GM20000 (cell line): ENCODE data around the gene CAMK1D.

ENCODE experiments used
- DNase-seq: peaks from one replicate; pipeline ENCODE4 v3.0.0; 2012; ENCODE audit warnings: low spot score
- TF ChIP-seq, protein P1 (sequence below): IDR thresholded peaks from 2 replicates; pipeline ENCODE4 v1.5.1; 2012; ENCODE audit warnings: mild to moderate bottlenecking, control low read depth; ENCODE audit errors: extremely low read depth, missing control alignments

The CAMK1D gene

DNA sequence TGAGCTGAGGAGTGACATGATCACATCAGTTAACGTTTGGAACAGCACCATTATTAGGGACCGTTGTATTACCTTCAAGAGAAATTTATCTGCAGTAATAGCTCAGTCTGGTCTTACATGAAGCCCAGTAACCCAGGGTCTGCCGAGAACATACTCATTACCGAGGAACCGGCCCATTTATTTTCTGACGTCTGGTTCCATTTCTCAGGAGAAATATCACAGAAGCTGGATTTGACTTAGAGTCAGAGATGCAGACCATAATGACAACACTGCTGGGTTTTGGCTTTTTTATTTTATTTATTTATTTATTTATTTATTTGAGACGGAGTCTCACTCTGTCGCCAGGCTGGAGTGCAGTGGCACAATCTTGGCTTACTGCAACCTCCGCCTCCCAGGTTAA lies 489.0 kb downstream of the CAMK1D start:
- no peak for DNase-seq
- TF ChIP-seq, protein P1, sequence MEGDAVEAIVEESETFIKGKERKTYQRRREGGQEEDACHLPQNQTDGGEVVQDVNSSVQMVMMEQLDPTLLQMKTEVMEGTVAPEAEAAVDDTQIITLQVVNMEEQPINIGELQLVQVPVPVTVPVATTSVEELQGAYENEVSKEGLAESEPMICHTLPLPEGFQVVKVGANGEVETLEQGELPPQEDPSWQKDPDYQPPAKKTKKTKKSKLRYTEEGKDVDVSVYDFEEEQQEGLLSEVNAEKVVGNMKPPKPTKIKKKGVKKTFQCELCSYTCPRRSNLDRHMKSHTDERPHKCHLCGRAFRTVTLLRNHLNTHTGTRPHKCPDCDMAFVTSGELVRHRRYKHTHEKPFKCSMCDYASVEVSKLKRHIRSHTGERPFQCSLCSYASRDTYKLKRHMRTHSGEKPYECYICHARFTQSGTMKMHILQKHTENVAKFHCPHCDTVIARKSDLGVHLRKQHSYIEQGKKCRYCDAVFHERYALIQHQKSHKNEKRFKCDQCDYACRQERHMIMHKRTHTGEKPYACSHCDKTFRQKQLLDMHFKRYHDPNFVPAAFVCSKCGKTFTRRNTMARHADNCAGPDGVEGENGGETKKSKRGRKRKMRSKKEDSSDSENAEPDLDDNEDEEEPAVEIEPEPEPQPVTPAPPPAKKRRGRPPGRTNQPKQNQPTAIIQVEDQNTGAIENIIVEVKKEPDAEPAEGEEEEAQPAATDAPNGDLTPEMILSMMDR = no peak

DNA sequence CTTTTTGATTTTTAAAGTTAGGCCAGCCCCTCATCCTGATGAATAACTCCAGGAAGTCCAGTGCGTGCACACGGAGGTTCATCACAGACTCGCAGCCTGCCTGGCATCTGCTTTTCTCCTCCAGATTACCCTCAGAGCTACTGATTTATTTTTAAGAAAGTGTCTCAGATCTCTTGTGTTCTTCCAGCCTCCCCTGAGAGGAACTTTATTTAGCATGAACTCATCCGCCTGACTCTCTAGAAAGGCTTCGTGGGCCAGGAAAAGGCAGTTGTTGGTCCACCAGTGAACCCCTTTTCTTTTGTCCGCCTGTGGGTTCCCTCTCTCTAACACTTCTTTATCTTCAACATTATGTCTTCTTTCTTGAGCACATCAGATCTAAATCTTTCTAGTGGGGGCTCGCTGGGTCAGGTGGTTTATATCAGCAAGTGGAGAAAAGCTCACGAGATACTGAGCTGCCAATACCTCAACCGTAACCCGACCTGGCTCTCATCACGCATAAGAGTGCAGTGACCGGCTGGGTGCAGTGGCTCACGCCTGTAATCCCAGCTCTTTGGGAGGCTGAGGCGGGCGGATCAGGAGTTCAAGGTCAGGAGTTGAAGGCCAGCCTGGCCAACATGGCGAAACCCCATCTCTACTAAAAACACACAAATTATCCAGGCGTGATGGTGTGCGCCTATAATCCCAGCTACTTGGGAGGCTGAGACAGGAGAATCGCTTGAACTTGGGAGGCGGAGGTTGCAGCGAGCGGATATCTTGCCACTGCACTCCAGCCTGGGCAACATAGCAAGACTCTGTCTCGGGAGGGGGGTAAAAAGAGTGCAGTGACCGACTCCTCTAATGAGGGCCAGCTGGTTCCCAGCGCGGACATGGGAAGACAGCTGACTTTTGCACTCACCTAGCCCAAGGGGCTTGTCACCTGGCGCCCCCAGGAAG lies 489.9 kb downstream of the CAMK1D start:
- DNase-seq = no peak
- TF ChIP-seq, protein P1 = no peak

DNA sequence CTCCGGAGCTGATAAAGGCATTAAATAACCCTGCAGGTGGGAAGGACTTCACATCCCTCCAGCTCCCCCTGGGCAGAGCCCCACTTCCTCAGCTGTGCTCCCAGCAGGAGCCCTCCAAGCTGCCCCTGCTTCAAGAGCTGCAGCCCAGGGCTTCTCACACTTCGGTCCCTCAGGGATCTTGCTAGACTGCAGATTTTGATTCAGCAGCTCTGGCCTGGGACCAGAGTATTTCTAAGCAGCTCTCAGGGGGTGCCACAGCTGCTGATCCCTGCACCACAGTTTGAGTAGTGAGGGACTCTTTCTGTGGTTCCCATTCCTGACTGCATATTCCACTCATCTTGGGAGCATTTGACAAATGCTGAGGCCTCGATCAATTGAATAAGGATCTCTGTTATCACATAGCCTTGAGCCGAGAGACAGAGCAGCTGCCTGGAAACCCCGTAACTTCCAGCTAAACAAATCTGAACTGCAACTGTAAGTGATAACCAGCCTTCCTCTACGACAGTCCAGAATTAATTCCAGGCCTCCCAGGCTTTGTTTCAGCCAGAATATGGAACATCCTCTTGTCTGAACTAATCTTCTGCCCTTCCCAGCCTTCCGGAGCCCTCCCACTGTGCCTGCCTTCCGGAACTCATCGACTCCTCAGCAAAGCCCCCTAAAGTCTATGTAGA lies 490.7 kb downstream of the CAMK1D start:
- TF ChIP-seq, protein P1 = no peak
- no peak for DNase-seq

GRCh38 chr10:12841426-12841825 lies 492.1 kb downstream of the CAMK1D start:
- no peak for DNase-seq
- TF ChIP-seq, protein P1 = no peak

DNA sequence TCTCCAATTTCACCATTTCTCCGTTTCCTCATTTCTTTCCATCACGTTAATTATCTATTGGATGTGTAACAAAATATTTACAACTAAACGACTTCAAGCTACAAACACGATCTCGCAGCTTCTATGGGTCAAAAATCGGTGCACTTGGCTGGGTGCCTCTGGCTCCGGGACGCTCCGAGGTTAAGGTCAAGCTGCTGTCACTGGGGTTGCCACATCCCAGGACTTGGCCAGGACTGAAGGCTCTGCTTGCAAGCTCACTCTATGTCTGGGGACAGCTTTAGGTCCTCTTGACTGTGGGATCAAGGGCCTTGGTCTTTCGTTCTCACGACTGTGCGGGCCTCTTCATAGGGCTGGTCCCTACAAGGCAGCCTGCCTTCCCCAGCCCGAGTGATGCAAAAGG lies 492.5 kb downstream of the CAMK1D start:
- TF ChIP-seq, protein P1 = no peak
- DNase-seq = no peak

DNA sequence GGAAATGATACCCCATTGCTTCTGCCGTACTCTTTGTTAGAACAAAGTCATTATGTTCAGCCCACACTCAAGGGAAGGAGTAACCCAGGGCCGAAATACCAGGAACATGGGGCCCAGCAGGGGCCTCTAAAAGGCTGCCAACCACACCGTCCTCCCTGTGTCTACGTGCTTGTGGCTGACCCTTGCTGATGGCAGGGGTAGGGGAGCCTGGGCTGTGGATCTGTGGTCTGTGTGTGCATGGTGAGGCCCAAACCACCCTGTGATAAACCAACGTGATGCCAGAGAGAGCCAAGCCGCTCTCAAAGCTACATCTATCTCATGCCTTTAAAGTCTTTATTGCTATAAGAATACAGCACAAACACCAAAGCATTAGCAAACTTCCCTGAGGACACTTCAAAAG lies 493.0 kb downstream of the CAMK1D start:
- TF ChIP-seq, protein P1 = no peak
- no peak for DNase-seq

DNA sequence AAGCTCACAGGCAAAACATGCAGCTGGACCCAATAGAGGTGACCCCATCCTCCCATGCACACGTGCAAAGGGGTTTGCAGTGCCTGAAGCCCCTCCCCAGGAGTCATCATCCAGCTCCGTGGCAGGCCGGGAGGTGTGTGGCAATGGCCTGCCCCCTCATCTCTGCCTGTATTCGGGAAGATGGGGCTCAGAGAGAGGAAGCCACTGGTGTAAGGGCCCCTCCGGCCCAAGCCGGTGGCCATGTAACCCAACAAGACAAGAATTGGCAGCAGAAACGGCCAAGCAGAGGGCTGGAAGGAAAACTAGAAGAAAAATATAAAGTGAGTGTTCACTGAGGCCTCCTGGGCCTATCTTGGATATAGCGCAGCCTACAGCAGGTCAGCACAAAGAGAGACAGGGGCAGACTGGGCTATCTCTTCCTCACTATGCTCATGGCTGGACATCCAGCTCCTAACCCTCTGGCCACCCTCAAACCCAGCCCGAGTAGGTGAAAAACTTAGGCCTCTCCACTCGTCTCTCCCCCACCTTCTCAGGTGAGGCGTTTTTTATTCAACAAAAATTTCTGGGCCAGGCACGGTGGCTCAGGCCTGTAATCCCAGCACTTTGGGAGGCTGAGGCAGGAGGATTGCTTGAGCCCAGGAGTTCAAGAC lies 494.1 kb downstream of the CAMK1D start:
- TF ChIP-seq, protein P1 = no peak
- no peak for DNase-seq
